K562 (cell line): ENCODE results near the gene NRM. TPM values are rescaled to one million over a fixed set of nuclear protein-coding genes. Genes with fewer than 3 reads are reported as not detected.

ENCODE experiments used
- ATF7 ChIP-seq: fragments of 450-650 bp; IDR thresholded peaks from 2 replicates; pipeline ENCODE4 v1.7.1; 2014; ENCODE audit warnings: mild to moderate bottlenecking, moderate library complexity
- CTBP1 ChIP-seq: fragments of 450-650 bp; IDR thresholded peaks from 2 replicates; pipeline ENCODE4 v1.6.1; 2016; ENCODE audit warnings: borderline replicate concordance
- ETV5 ChIP-seq: sonication (generic); formaldehyde crosslinking; IDR thresholded peaks from 2 replicates; pipeline ENCODE4 v1.4.0; 2020; ENCODE audit warnings: low read depth, mild to moderate bottlenecking, missing genetic modification reagents
- HMGN3 ChIP-seq: IDR thresholded peaks from 2 replicates; pipeline ENCODE4 v1.6.1; 2011; ENCODE audit warnings: borderline replicate concordance, low read depth, mild to moderate bottlenecking, mixed read lengths, low read length; ENCODE audit not compliant: insufficient read length; ENCODE audit errors: extremely low read depth
- JUND ChIP-seq, 2 experiments: IDR thresholded peaks; 2 replicates in 1 of 2; 3 replicates in 1 of 2; pipeline ENCODE4 v1.6.1; 2011; ENCODE audit warnings: borderline replicate concordance in 2 of 2, low read depth in 2 of 2, low read length in 2 of 2, improper control_type of control experiment in 1 of 2, missing biosample characterization in 1 of 2, missing genetic modification characterization in 1 of 2, missing genetic modification reagents in 1 of 2
- NEUROD1 ChIP-seq: fragments of 150-350 bp; IDR thresholded peaks from 2 replicates; pipeline ENCODE4 v1.6.1; 2014; ENCODE audit warnings: borderline replicate concordance, low read length, low read depth; ENCODE audit not compliant: partially characterized antibody
- RNF2 ChIP-seq: sonication (generic); IDR thresholded peaks from 2 replicates; pipeline ENCODE4 v1.6.1; 2016
- SPI1 ChIP-seq: IDR thresholded peaks from 2 replicates; pipeline ENCODE4 v1.6.1; 2011; ENCODE audit warnings: low read depth, low read length, control low read depth, borderline replicate concordance
- ZNF24 ChIP-seq: fragments of 450-650 bp; IDR thresholded peaks from 2 replicates; pipeline ENCODE4 v1.6.1; 2016
- ZNF384 ChIP-seq: IDR thresholded peaks from 2 replicates; pipeline ENCODE4 v1.6.1; 2012; ENCODE audit warnings: low read depth, low read length, improper control_type of control experiment
- polyA plus RNA-seq, 8 experiments: library from polyadenylated mRNA; depleted of rRNA in 4 of 8; stranded (reverse) in 5 of 8; unstranded in 3 of 8; fragments of >200 nt; fragmentation: Nextera tagmentation in 2 of 8; fragmentation: Illumina TruSeq in 1 of 8; extraction: Ambion mirVana in 2 of 8; extraction: Trizol in 1 of 8; gene quantifications; 2 replicates each; pipeline versions ENCODE4 v1.2.1 to v1.2.3, GENCODE V29; 2011 to 2014; ENCODE audit warnings: inconsistent platforms in 1 of 8, missing spikeins in 1 of 8
- total RNA-seq, 7 experiments: library from RNA; depleted of rRNA in 6 of 7; stranded (reverse); fragments of >200 nt in 6 of 7; fragmentation: Illumina TruSeq in 2 of 7; extraction: Trizol in 2 of 7; gene quantifications; 2 replicates each; pipeline versions ENCODE4 v1.2.1 to v1.2.3, GENCODE V29; 2011 to 2021; ENCODE audit warnings: low replicate concordance in 1 of 7
- TF ChIP-seq, protein P1 (sequence below), 2 experiments: fragments of 150-350 bp in 1 of 2; IDR thresholded peaks; 2 replicates each; pipeline ENCODE4 v1.6.1; 2012 to 2016; ENCODE audit warnings: low read depth in 2 of 2, low read length in 2 of 2, mild to moderate bottlenecking in 1 of 2, moderate library complexity in 1 of 2
- TF ChIP-seq, protein P2 (sequence below): fragments of 200-800 bp; sonication (Bioruptor generic); IDR thresholded peaks from 2 replicates; pipeline ENCODE4 v1.6.1; 2017; ENCODE audit warnings: missing genetic modification characterization, missing compliant biosample characterization
- TF ChIP-seq, protein P3 (sequence below): fragments of 250-450 bp; sonication (Bioruptor Pico); IDR thresholded peaks from 2 replicates; pipeline ENCODE4 v1.9.0; 2021; ENCODE audit warnings: mild to moderate bottlenecking, inconsistent platforms
- TF ChIP-seq, protein P4 (sequence below): sonication (generic); formaldehyde crosslinking; IDR thresholded peaks from 2 replicates; pipeline ENCODE4 v1.9.0; 2022; ENCODE audit warnings: mild to moderate bottlenecking, missing genetic modification reagents
- TF ChIP-seq, protein P5 (sequence below), 2 experiments: IDR thresholded peaks; 2 replicates each; pipeline ENCODE4 v1.6.1; 2011; ENCODE audit warnings: borderline replicate concordance in 1 of 2, control low read depth in 1 of 2, low read depth in 1 of 2, low read length in 1 of 2, mild to moderate bottlenecking in 1 of 2, mixed read lengths in 1 of 2, moderate library complexity in 1 of 2; ENCODE audit not compliant: insufficient read depth in 1 of 2, insufficient read length in 1 of 2, poor library complexity in 1 of 2, severe bottlenecking in 1 of 2; ENCODE audit errors: extremely low read depth in 1 of 2

The NRM gene
- total and polyA plus RNA-seq, 9 of the 15 experiments (the other 6 are each of a cell fraction or from before 2014, with no cell fraction given): 9.7 to 58.2 (median 18.1) TPM

DNA sequence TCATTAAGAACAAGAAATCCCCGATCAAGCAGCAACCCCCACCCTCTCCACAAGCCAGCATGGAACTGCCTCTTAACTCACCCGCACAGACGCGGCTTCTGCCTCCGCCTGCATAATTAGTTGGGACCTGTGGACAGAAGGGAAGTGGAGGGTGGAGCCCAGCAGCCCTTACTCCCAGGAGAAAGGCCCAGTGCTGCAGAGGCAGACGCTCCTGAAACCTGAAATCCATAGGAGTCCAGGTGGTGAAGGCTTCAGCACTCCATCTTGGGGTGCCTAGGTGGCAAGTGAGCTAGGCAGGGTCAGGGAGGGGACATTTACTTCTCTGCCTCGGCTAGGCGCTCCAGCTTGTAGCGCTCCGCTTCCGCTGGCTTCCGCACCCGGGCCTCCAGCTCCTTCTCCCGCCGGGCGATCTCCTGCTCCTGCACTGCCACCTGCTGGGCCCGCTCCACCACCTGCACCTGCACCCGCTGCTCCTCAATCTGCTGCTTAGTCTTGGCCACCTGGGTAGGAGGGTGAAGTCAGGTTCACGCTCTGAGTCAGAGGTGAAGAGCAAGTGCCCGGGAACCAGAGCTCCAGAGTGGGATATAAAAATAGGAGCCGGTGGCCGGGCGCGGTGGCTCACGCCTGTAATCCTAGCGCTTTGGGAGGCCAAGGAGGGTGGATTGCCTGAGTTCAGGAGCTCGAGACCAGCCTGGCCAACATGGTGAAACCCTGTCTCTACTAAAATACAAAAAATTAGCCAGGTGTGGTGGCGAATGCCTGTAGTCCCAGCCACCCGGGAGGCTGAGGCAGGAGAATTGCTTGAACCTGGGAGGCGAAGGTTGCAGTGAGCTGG, 40.0 kb upstream of the NRM start (continued):
- TF ChIP-seq, protein P1, sequence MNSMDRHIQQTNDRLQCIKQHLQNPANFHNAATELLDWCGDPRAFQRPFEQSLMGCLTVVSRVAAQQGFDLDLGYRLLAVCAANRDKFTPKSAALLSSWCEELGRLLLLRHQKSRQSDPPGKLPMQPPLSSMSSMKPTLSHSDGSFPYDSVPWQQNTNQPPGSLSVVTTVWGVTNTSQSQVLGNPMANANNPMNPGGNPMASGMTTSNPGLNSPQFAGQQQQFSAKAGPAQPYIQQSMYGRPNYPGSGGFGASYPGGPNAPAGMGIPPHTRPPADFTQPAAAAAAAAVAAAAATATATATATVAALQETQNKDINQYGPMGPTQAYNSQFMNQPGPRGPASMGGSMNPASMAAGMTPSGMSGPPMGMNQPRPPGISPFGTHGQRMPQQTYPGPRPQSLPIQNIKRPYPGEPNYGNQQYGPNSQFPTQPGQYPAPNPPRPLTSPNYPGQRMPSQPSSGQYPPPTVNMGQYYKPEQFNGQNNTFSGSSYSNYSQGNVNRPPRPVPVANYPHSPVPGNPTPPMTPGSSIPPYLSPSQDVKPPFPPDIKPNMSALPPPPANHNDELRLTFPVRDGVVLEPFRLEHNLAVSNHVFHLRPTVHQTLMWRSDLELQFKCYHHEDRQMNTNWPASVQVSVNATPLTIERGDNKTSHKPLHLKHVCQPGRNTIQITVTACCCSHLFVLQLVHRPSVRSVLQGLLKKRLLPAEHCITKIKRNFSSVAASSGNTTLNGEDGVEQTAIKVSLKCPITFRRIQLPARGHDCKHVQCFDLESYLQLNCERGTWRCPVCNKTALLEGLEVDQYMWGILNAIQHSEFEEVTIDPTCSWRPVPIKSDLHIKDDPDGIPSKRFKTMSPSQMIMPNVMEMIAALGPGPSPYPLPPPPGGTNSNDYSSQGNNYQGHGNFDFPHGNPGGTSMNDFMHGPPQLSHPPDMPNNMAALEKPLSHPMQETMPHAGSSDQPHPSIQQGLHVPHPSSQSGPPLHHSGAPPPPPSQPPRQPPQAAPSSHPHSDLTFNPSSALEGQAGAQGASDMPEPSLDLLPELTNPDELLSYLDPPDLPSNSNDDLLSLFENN (IDR thresholded peaks at IDR 0.05; ENCODE audit: low read depth in 2 of 2, low read length in 2 of 2): 0 out of 4 replicates have a peak, but pooled peaks of 1 of the 2 experiments have one; percentile 58
- TF ChIP-seq HMGN3 (peak; percentile 72), ATF7 (no peak), JUND (IDR thresholded peaks at IDR 0.05; ENCODE audit: borderline replicate concordance, low read depth, low read length) (peak; percentile 41; the same call in 1 of the 2 replicates), JUND (tag; IDR thresholded peaks at IDR 0.05; ENCODE audit: borderline replicate concordance, low read depth, low read length) (no peak), ZNF384 (0 out of 2 replicates have a peak, but pooled peaks have one; percentile 21), CTBP1 (peak; percentile 52), RNF2 (no peak), ETV5 (CRISPR knock-in tag) (peak; percentile 68; the same call in 1 of the 2 replicates), ZNF24 (peak; percentile 60; the same call in 1 of the 2 replicates), NEUROD1 (peak; percentile 32), SPI1 (0 out of 2 replicates have a peak, but pooled peaks have one; percentile 26)
- TF ChIP-seq, protein P2, sequence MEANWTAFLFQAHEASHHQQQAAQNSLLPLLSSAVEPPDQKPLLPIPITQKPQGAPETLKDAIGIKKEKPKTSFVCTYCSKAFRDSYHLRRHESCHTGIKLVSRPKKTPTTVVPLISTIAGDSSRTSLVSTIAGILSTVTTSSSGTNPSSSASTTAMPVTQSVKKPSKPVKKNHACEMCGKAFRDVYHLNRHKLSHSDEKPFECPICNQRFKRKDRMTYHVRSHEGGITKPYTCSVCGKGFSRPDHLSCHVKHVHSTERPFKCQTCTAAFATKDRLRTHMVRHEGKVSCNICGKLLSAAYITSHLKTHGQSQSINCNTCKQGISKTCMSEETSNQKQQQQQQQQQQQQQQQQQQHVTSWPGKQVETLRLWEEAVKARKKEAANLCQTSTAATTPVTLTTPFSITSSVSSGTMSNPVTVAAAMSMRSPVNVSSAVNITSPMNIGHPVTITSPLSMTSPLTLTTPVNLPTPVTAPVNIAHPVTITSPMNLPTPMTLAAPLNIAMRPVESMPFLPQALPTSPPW (CRISPR knock-in tag): 0 out of 2 replicates have a peak, but pooled peaks have one; percentile 19
- TF ChIP-seq, protein P3, sequence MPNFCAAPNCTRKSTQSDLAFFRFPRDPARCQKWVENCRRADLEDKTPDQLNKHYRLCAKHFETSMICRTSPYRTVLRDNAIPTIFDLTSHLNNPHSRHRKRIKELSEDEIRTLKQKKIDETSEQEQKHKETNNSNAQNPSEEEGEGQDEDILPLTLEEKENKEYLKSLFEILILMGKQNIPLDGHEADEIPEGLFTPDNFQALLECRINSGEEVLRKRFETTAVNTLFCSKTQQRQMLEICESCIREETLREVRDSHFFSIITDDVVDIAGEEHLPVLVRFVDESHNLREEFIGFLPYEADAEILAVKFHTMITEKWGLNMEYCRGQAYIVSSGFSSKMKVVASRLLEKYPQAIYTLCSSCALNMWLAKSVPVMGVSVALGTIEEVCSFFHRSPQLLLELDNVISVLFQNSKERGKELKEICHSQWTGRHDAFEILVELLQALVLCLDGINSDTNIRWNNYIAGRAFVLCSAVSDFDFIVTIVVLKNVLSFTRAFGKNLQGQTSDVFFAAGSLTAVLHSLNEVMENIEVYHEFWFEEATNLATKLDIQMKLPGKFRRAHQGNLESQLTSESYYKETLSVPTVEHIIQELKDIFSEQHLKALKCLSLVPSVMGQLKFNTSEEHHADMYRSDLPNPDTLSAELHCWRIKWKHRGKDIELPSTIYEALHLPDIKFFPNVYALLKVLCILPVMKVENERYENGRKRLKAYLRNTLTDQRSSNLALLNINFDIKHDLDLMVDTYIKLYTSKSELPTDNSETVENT (CRISPR knock-in tag): 0 out of 2 replicates have a peak, but pooled peaks have one; percentile 14
- TF ChIP-seq, protein P4, sequence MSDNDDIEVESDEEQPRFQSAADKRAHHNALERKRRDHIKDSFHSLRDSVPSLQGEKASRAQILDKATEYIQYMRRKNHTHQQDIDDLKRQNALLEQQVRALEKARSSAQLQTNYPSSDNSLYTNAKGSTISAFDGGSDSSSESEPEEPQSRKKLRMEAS: peak; percentile 71
- TF ChIP-seq, protein P5, sequence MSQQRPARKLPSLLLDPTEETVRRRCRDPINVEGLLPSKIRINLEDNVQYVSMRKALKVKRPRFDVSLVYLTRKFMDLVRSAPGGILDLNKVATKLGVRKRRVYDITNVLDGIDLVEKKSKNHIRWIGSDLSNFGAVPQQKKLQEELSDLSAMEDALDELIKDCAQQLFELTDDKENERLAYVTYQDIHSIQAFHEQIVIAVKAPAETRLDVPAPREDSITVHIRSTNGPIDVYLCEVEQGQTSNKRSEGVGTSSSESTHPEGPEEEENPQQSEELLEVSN (IDR thresholded peaks at IDR 0.05; ENCODE audit: borderline replicate concordance in 1 of 2, extremely low read depth in 1 of 2, insufficient read depth in 1 of 2, insufficient read length in 1 of 2, low read depth in 1 of 2, low read length in 1 of 2, poor library complexity in 1 of 2, severe bottlenecking in 1 of 2): peak in 1 of 2 experiments; percentile 53
